Endothelial cell (in vitro differentiated cells): ENCODE measurements around the gene PEX10. TPM values are rescaled to one million over a fixed set of nuclear protein-coding genes. Genes with fewer than 3 reads are reported as not detected.

Source experiments
- DNase-seq: peaks from one replicate; pipeline ENCODE4 v3.0.0; 2021; ENCODE audit warnings: low spot score
- H3K27ac Mint-ChIP-seq: one replicate; pipeline ENCODE4 v1.8.0; 2021; ENCODE audit warnings: mixed read lengths, inconsistent platforms; ENCODE audit not compliant: unreplicated experiment
- H3K27me3 Mint-ChIP-seq: one replicate; pipeline ENCODE4 v1.8.0; 2021; ENCODE audit warnings: mild to moderate bottlenecking, moderate library complexity, mixed read lengths, inconsistent platforms; ENCODE audit not compliant: unreplicated experiment
- H3K36me3 Mint-ChIP-seq: one replicate; pipeline ENCODE4 v1.8.0; 2021; ENCODE audit warnings: mild to moderate bottlenecking, low read depth, mixed read lengths, inconsistent platforms; ENCODE audit not compliant: unreplicated experiment
- H3K4me1 Mint-ChIP-seq: one replicate; pipeline ENCODE4 v1.8.0; 2021; ENCODE audit warnings: mild to moderate bottlenecking, mixed read lengths, inconsistent platforms; ENCODE audit not compliant: unreplicated experiment
- H3K4me3 Mint-ChIP-seq: one replicate; pipeline ENCODE4 v1.8.0; 2021; ENCODE audit warnings: mild to moderate bottlenecking, mixed read lengths, inconsistent platforms; ENCODE audit not compliant: unreplicated experiment
- H3K9me3 Mint-ChIP-seq: one replicate; pipeline ENCODE4 v1.8.0; 2021; ENCODE audit warnings: mixed read lengths, inconsistent platforms; ENCODE audit not compliant: unreplicated experiment
- total RNA-seq: library from RNA; stranded (reverse); fragmentation: NEBNext Ultra II Directional; extraction: Animal tissue kit (Norgen Biotek cat#: 25700); gene quantifications from one replicate; pipeline ENCODE4 v1.2.1, GENCODE V29; 2021; ENCODE audit not compliant: unreplicated experiment
- TF ChIP-seq, protein P1 (sequence below): fragments of 200-600 bp; sonication (generic); IDR thresholded peaks from one replicate; pipeline ENCODE4 v1.5.0; 2021; ENCODE audit warnings: antibody characterized with exemption; ENCODE audit not compliant: unreplicated experiment

PEX10 gene
- total RNA-seq, 1 donor from 2014 or later: 25.4 TPM

DNA sequence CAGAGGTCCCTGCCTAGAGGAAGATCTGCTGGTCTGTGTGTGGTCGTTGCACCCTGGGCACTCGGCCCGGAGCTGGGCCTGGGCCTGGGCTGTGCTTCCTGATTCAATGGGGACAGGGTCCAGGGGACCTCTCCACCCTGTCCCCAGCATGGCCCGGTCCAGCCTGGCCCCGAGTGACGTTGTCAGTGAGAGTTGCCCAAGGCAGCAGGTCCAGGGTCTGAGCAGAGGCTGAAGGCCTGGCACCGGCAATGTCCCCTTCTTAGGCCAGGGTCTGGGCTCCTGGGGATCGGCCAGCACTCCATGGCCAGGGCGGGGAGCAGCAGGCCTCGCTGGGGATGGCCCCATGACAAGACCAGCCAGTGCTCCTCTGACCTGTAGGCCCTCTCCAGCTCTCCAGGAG lies 15.6 kb upstream of the PEX10 start:
- Mint-ChIP-seq H3K27me3 (peaks cover 5% of the 10 kb centered on the region), H3K4me1 (no peaks in the 10 kb centered on the region), H3K9me3 (no peaks in the 10 kb centered on the region), H3K36me3 (no peaks in the 10 kb centered on the region), H3K4me3 (no peak overlapping the region), H3K27ac (no peak overlapping the region)
- TF ChIP-seq, protein P1, sequence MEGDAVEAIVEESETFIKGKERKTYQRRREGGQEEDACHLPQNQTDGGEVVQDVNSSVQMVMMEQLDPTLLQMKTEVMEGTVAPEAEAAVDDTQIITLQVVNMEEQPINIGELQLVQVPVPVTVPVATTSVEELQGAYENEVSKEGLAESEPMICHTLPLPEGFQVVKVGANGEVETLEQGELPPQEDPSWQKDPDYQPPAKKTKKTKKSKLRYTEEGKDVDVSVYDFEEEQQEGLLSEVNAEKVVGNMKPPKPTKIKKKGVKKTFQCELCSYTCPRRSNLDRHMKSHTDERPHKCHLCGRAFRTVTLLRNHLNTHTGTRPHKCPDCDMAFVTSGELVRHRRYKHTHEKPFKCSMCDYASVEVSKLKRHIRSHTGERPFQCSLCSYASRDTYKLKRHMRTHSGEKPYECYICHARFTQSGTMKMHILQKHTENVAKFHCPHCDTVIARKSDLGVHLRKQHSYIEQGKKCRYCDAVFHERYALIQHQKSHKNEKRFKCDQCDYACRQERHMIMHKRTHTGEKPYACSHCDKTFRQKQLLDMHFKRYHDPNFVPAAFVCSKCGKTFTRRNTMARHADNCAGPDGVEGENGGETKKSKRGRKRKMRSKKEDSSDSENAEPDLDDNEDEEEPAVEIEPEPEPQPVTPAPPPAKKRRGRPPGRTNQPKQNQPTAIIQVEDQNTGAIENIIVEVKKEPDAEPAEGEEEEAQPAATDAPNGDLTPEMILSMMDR: no peak
- DNase-seq: no peak

DNA sequence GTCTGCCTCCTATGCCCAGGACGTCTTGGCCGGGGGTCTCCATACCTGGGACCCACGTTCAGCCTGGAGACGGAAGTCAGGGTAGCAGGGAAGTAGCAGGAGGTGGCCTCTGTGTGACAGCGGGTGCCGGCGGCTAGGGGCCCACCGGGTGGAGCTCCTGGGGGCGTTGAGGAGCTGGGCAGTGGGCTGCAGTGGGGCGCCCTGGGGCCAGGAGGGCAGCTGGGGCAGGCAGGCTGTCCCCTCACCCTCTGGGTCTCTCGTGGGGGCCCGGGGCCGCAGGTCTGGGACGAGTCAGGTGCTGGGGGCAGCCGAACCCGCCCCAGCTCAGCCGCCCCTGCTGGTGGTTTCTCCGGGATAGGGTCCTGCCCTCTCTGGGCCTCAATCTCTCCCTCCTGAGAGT lies 14.7 kb upstream of the PEX10 start:
- TF ChIP-seq, protein P1: no peak
- no peak for DNase-seq
- Mint-ChIP-seq H3K4me1 (no peaks in the 10 kb centered on the region), H3K4me3 (no peak overlapping the region), H3K27me3 (peaks cover 5% of the 10 kb centered on the region), H3K36me3 (no peaks in the 10 kb centered on the region), H3K9me3 (no peaks in the 10 kb centered on the region), H3K27ac (no peak overlapping the region)

DNA sequence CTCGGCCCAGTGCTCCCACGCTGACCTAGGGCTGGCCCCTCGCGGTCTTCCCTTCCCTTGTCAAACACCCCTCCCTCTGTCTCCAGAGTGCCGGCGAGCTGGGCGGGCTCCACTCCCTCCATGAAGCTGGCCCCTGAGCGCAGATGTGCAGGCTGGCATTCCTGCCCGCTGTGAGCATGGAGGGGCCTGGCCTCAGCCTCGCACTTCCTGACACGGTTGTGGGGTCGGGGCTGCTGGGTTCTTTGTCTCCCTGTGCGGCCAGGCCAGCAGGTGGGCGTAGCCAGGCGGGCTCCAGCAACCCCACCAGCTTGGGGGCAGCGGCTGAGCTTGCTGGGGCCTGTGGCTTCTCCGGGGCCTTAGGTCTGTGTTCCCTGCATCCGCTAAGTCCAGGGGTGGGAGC lies 14.2 kb upstream of the PEX10 start:
- no peak overlapping the region for H3K4me3 Mint-ChIP-seq
- no peaks in the 10 kb centered on the region for H3K9me3 Mint-ChIP-seq
- peaks cover 5% of the 10 kb centered on the region for H3K27me3 Mint-ChIP-seq
- no peak overlapping the region for H3K27ac Mint-ChIP-seq
- no peak for DNase-seq
- H3K4me1 Mint-ChIP-seq: no peaks in the 10 kb centered on the region
- H3K36me3 Mint-ChIP-seq: no peaks in the 10 kb centered on the region
- TF ChIP-seq, protein P1: no peak

DNA sequence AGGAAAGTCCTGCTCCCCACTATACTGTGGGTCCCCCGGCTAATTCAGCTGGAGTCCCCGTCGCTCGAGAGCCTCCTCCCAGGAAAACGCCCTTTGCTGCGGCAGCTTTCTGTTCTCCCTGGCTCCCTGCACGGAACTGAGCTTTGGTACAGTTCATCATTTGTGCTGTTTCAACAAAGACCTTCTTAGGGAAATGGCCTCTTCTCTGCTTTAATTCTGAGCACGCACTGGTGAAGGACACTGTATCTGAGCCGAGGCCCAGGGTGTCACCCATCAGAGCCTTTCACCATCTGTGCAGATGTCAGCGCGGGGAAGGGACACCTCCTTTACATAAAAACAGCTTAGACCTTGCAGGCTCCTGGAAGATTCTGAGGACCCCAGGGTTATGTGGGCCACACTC lies 13.5 kb upstream of the PEX10 start:
- Mint-ChIP-seq H3K27ac (no peak overlapping the region), H3K36me3 (no peaks in the 10 kb centered on the region), H3K9me3 (no peaks in the 10 kb centered on the region), H3K4me3 (no peak overlapping the region), H3K27me3 (peaks cover 5% of the 10 kb centered on the region), H3K4me1 (no peaks in the 10 kb centered on the region)
- TF ChIP-seq, protein P1: no peak
- no peak for DNase-seq

DNA sequence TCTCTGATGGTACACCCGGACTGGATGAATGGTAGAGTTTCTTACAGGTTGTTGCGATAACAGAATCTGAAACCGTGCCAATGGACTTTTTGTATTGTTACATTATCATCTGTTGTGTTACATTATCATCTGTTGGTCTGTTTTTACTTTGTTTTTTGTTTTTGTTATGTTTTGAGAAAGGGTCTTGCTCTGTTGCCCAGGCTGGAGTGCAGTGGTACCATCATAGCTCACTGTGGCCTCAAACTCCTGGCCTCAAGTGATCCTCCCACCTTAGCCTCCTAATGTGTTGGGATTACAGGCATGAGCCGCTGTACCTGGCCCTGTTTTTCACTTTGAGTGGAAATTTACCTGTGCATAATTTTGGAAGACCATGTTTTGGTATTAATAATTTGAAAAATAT lies 10.2 kb upstream of the PEX10 start:
- H3K36me3 Mint-ChIP-seq: no peaks in the 10 kb centered on the region
- H3K4me1 Mint-ChIP-seq: no peaks in the 10 kb centered on the region
- TF ChIP-seq, protein P1: no peak
- H3K9me3 Mint-ChIP-seq: no peaks in the 10 kb centered on the region
- H3K27ac Mint-ChIP-seq: no peak overlapping the region
- no peak for DNase-seq
- H3K27me3 Mint-ChIP-seq: peaks cover 6% of the 10 kb centered on the region
- no peak overlapping the region for H3K4me3 Mint-ChIP-seq
